ENCODE data around the gene HP. TPM values are rescaled to one million over a fixed set of nuclear protein-coding genes. Genes with fewer than 3 reads are reported as not detected.
A peak's percentile ranks its signal among the peaks of the same experiment; 100 is the strongest.

HP gene
- total RNA-seq, 1 experiment from 2014 or later = not detected

GRCh38 chr16:72085002-72085401 lies 30.7 kb downstream of the HP start:
- intact Hi-C loops (cut with micrococcal nuclease; ENCODE audit: unreplicated experiment) = no loop called here

DNA sequence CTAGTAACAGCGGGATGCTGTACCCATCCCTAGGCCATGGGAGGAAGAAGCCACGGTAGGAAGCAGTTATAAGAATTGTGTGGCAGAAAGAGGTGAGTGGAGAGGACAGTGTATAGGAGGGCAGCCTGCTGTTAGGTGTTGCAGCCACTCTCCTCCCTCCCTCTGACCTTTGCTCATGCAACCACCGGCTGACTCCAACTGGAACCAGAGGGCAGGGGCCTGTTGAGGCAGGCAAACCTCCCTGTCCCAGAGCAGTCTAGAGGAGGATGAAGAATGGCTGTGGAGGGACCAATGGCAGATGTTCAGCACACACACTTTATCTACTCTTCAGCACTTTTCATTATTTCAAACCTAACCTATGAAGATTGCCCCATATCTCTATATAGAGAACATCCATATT lies 36.9 kb downstream of the HP start:
- ChIA-PET CTCF (interaction anchor here (0.6 kb wide), 2 partner anchors 128 to 261 kb away, joined by 3 to 4 read pairs; no protein-coding TSS in a partner anchor), POLR2A (ENCODE audit: unreplicated experiment) (no interaction called here)
- H3K27me3 ChIP-seq (ENCODE audit: insufficient read depth, low read depth) = no peaks in the 10 kb centered on the region
- DNase-seq = no peak
- H3F3A ChIP-seq (ENCODE audit: insufficient read depth, low read depth) = no peaks in the 10 kb centered on the region
- H3K36me3 ChIP-seq (ENCODE audit: low read depth) = peaks cover 28% of the 10 kb centered on the region
- H3K4me1 ChIP-seq (replicated peaks; ENCODE audit: insufficient read depth) = peaks cover 26% of the 10 kb centered on the region
- H3K4me3 ChIP-seq = no peak overlapping the region
- no peaks in the 10 kb centered on the region for H3K9me3 ChIP-seq (ENCODE audit: insufficient read depth, low read depth)
- BruUV-seq (replicated peaks) = no TSS peak
- H2AFZ ChIP-seq = no peak overlapping the region
- H3K4me2 ChIP-seq = 0 out of 2 replicates have a peak overlapping the region, but pooled peaks have one; percentile 91
- H3K9me2 ChIP-seq (ENCODE audit: insufficient read depth) = no peaks in the 10 kb centered on the region
- intact Hi-C loops (cut with micrococcal nuclease; ENCODE audit: unreplicated experiment) = no loop called here
- TF ChIP-seq EZH2 (IDR thresholded peaks at IDR 0.05; ENCODE audit: low read depth) (no peak), CTCF (conservative IDR thresholded peaks at IDR 0.05) (no peak)
- no peak overlapping the region for H3K27ac ChIP-seq
- H4K20me1 ChIP-seq (ENCODE audit: insufficient read depth) = peaks cover 10% of the 10 kb centered on the region; the same call in 1 of the 2 replicates
- peaks cover 56% of the 10 kb centered on the region for H3K79me2 ChIP-seq (ENCODE audit: low read depth)

More at GRCh38 chr16:72085002-72085401, 30.7 kb downstream of the HP start:
- H4K20me1 ChIP-seq (ENCODE audit: insufficient read depth) = no peaks in the 10 kb centered on the region
- H3F3A ChIP-seq (ENCODE audit: insufficient read depth, low read depth) = 0 out of 2 replicates have a peak, but pooled peaks cover 6% of the 10 kb centered on the region
- H3K27ac ChIP-seq = no peak overlapping the region
- H2AFZ ChIP-seq = no peak overlapping the region
- no peaks in the 10 kb centered on the region for H3K79me2 ChIP-seq (ENCODE audit: low read depth)
- no peaks in the 10 kb centered on the region for H3K27me3 ChIP-seq (ENCODE audit: insufficient read depth, low read depth)
- H3K36me3 ChIP-seq (ENCODE audit: low read depth) = peaks cover 40% of the 10 kb centered on the region
- H3K9me2 ChIP-seq (ENCODE audit: insufficient read depth) = no peaks in the 10 kb centered on the region
- no peak for TF ChIP-seq CTCF (conservative IDR thresholded peaks at IDR 0.05)
- no peak for TF ChIP-seq EZH2 (IDR thresholded peaks at IDR 0.05; ENCODE audit: low read depth)
- peaks cover 13% of the 10 kb centered on the region for H3K4me1 ChIP-seq (replicated peaks; ENCODE audit: insufficient read depth)
- peaks cover 6% of the 10 kb centered on the region; the same call in 1 of the 2 replicates for H3K9me3 ChIP-seq (ENCODE audit: insufficient read depth, low read depth)
- no peak overlapping the region for H3K4me2 ChIP-seq
- no peak for DNase-seq
- BruUV-seq (replicated peaks) = no TSS peak
- H3K4me3 ChIP-seq = no peak overlapping the region
- ChIA-PET POLR2A (ENCODE audit: unreplicated experiment) (no interaction called here), CTCF (no interaction called here)

GRCh38 chr16:72092832-72093447 lies 38.6 kb downstream of the HP start:
- Histone ChIP-seq H2AFZ (peak overlapping the region; percentile 98), H3K79me2 (ENCODE audit: low read depth) (peaks cover 59% of the 10 kb centered on the region), H3K4me3 (peak overlapping the region; percentile 95), H3K36me3 (ENCODE audit: low read depth) (peaks cover 17% of the 10 kb centered on the region; the same call in 1 of the 2 replicates), H3K27ac (0 out of 2 replicates have a peak overlapping the region, but pooled peaks have one; percentile 8), H3K4me1 (replicated peaks; ENCODE audit: insufficient read depth) (peaks cover 26% of the 10 kb centered on the region), H4K20me1 (ENCODE audit: insufficient read depth) (peaks cover 11% of the 10 kb centered on the region; the same call in 1 of the 2 replicates), H3K4me2 (peak overlapping the region; percentile 91), H3K9me2 (ENCODE audit: insufficient read depth) (no peaks in the 10 kb centered on the region), H3F3A (ENCODE audit: insufficient read depth, low read depth) (no peaks in the 10 kb centered on the region), H3K9me3 (ENCODE audit: insufficient read depth, low read depth) (no peaks in the 10 kb centered on the region), H3K27me3 (ENCODE audit: insufficient read depth, low read depth) (no peaks in the 10 kb centered on the region)
- ChIA-PET POLR2A (ENCODE audit: unreplicated experiment) (interaction anchor here (0.6 to 0.7 kb wide), 2 partner anchors 41 to 519 kb away, joined by 3 to 5 read pairs; no protein-coding TSS in a partner anchor), CTCF (interaction anchor here (0.8 to 1.6 kb wide), 2 partner anchors 26 to 30 kb away, joined by 3 to 6 read pairs; partner anchors contain the start of gene HPR)
- TF ChIP-seq CTCF (conservative IDR thresholded peaks at IDR 0.05) (no peak), EZH2 (IDR thresholded peaks at IDR 0.05; ENCODE audit: low read depth) (no peak)
- DNase-seq = peak; percentile 31 to 65
- BruUV-seq (replicated peaks) = TSS peak; percentile 62
- intact Hi-C loops (cut with micrococcal nuclease; ENCODE audit: unreplicated experiment) = loop anchor here (1.0 kb wide), 1 partner anchor 85 kb away; the partner anchor contains the start of gene DHODH

All from PC-9 (cell line).